HCT116 (cell line): ENCODE measurements around the gene UNC79.

ENCODE experiments used
- CEBPB ChIP-seq: IDR thresholded peaks from 2 replicates; pipeline ENCODE4 v1.6.1; 2012; ENCODE audit warnings: low read depth
- EZH2 ChIP-seq: fragments of 200-600 bp; sonication (generic); IDR thresholded peaks from 2 replicates; pipeline ENCODE4 v1.6.1; 2017; ENCODE audit warnings: antibody characterized with exemption, mixed run types
- EZH2phosphoT487 ChIP-seq: fragments of 200-600 bp; IDR thresholded peaks from 2 replicates; pipeline ENCODE4 v1.6.1; 2018; ENCODE audit warnings: antibody characterized with exemption, borderline replicate concordance
- FOSL1 ChIP-seq: IDR thresholded peaks from 2 replicates; pipeline ENCODE4 v1.6.1; 2012; ENCODE audit warnings: low read depth
- POLR2A ChIP-seq: IDR thresholded peaks from 2 replicates; pipeline ENCODE4 v1.7.0; 2011; ENCODE audit warnings: borderline replicate concordance; ENCODE audit not compliant: insufficient read depth, insufficient read length; ENCODE audit errors: extremely low read depth
- POLR2AphosphoS5 ChIP-seq: IDR thresholded peaks from 2 replicates; pipeline ENCODE4 v1.6.1; 2011; ENCODE audit warnings: mild to moderate bottlenecking, low read depth, low read length, moderate library complexity
- SIN3A ChIP-seq: IDR thresholded peaks from 2 replicates; pipeline ENCODE4 v1.6.1; 2012; ENCODE audit warnings: low read depth
- SP1 ChIP-seq: IDR thresholded peaks from 2 replicates; pipeline ENCODE4 v1.6.1; 2012; ENCODE audit warnings: low read depth
- TCF7L2 ChIP-seq: IDR thresholded peaks from 2 replicates; pipeline ENCODE4 v1.7.0; 2011; ENCODE audit warnings: borderline replicate concordance, inconsistent platforms; ENCODE audit not compliant: insufficient read depth, insufficient read length; ENCODE audit errors: extremely low read depth
- YY1 ChIP-seq: IDR thresholded peaks from 2 replicates; pipeline ENCODE4 v1.6.1; 2011; ENCODE audit warnings: low read length, low read depth, moderate library complexity, mild to moderate bottlenecking; ENCODE audit not compliant: insufficient replicate concordance; ENCODE audit errors: extremely low read depth
- TF ChIP-seq, protein P1 (sequence below): IDR thresholded peaks from 2 replicates; pipeline ENCODE4 v1.6.1; 2012
- TF ChIP-seq, protein P2 (sequence below), 3 experiments: fragments of 200-600 bp in 1 of 3; sonication (generic) in 1 of 3; IDR thresholded peaks in 2 of 3; conservative IDR thresholded peaks in 1 of 3; 2 replicates each; pipeline ENCODE4 v1.5.1; 2012 to 2017; ENCODE audit warnings: low read depth in 2 of 3, low read length in 2 of 3, antibody characterized with exemption in 1 of 3, borderline replicate concordance in 1 of 3, control low read depth in 1 of 3, mild to moderate bottlenecking in 1 of 3, mixed read lengths in 1 of 3, mixed run types in 1 of 3, moderate library complexity in 1 of 3; ENCODE audit not compliant: insufficient read depth in 1 of 3
- TF ChIP-seq, protein P3 (sequence below): IDR thresholded peaks from 2 replicates; pipeline ENCODE4 v1.6.1; 2012; ENCODE audit warnings: low read depth
- TF ChIP-seq, protein P4 (sequence below): IDR thresholded peaks from 2 replicates; pipeline ENCODE4 v1.6.1; 2012

- TF ChIP-seq, protein P1, sequence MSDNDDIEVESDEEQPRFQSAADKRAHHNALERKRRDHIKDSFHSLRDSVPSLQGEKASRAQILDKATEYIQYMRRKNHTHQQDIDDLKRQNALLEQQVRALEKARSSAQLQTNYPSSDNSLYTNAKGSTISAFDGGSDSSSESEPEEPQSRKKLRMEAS = no peak
- no peak for TF ChIP-seq CEBPB
- TF ChIP-seq EZH2 = no peak
- TF ChIP-seq, protein P2, sequence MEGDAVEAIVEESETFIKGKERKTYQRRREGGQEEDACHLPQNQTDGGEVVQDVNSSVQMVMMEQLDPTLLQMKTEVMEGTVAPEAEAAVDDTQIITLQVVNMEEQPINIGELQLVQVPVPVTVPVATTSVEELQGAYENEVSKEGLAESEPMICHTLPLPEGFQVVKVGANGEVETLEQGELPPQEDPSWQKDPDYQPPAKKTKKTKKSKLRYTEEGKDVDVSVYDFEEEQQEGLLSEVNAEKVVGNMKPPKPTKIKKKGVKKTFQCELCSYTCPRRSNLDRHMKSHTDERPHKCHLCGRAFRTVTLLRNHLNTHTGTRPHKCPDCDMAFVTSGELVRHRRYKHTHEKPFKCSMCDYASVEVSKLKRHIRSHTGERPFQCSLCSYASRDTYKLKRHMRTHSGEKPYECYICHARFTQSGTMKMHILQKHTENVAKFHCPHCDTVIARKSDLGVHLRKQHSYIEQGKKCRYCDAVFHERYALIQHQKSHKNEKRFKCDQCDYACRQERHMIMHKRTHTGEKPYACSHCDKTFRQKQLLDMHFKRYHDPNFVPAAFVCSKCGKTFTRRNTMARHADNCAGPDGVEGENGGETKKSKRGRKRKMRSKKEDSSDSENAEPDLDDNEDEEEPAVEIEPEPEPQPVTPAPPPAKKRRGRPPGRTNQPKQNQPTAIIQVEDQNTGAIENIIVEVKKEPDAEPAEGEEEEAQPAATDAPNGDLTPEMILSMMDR (IDR thresholded peaks at IDR 0.05 in 2 of 3, conservative IDR thresholded peaks at IDR 0.05 in 1 of 3; ENCODE audit: borderline replicate concordance in 1 of 3, insufficient read depth in 1 of 3, low read depth in 2 of 3, low read length in 2 of 3) = no peak
- TF ChIP-seq, protein P3, sequence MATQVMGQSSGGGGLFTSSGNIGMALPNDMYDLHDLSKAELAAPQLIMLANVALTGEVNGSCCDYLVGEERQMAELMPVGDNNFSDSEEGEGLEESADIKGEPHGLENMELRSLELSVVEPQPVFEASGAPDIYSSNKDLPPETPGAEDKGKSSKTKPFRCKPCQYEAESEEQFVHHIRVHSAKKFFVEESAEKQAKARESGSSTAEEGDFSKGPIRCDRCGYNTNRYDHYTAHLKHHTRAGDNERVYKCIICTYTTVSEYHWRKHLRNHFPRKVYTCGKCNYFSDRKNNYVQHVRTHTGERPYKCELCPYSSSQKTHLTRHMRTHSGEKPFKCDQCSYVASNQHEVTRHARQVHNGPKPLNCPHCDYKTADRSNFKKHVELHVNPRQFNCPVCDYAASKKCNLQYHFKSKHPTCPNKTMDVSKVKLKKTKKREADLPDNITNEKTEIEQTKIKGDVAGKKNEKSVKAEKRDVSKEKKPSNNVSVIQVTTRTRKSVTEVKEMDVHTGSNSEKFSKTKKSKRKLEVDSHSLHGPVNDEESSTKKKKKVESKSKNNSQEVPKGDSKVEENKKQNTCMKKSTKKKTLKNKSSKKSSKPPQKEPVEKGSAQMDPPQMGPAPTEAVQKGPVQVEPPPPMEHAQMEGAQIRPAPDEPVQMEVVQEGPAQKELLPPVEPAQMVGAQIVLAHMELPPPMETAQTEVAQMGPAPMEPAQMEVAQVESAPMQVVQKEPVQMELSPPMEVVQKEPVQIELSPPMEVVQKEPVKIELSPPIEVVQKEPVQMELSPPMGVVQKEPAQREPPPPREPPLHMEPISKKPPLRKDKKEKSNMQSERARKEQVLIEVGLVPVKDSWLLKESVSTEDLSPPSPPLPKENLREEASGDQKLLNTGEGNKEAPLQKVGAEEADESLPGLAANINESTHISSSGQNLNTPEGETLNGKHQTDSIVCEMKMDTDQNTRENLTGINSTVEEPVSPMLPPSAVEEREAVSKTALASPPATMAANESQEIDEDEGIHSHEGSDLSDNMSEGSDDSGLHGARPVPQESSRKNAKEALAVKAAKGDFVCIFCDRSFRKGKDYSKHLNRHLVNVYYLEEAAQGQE = no peak
- no peak for TF ChIP-seq FOSL1
- TF ChIP-seq POLR2AphosphoS5 = no peak
- TF ChIP-seq, protein P4, sequence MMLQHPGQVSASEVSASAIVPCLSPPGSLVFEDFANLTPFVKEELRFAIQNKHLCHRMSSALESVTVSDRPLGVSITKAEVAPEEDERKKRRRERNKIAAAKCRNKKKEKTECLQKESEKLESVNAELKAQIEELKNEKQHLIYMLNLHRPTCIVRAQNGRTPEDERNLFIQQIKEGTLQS = no peak
- TF ChIP-seq TCF7L2 = no peak
- TF ChIP-seq POLR2A = no peak
- no peak for TF ChIP-seq EZH2phosphoT487
- TF ChIP-seq YY1 = no peak
- no peak for TF ChIP-seq SIN3A
- TF ChIP-seq SP1 = no peak
Measured at GRCh38 chr14:93688239-93688666, 257.5 kb downstream of the UNC79 start.
